D341Med (cell line): ENCODE results near the gene DYDC2.
"Not testable (repeated sequence)": the region's sequence is repeated elsewhere in the genome, so short reads cannot be mapped to it uniquely, and the experiment has no call there.

Experiments
- DNase-seq: peaks from one replicate; pipeline ENCODE4 v3.0.0; 2012; ENCODE audit warnings: low spot score

DYDC2 gene

GRCh38 chr10:80356563-80356988 lies at the start of gene DYDC2, which contains the start of gene DYDC1:
Gene DYDC2, plus strand, starts transcription at chr10:80356781. Its CDS starts 5,663 bp downstream, at chr10:80362444.
Gene DYDC1, minus strand, starts transcription at chr10:80356755. Its CDS starts 4,154 bp downstream, at chr10:80352601.
- DNase-seq, result peak; percentile 35

- no peak for DNase-seq
These were observed 43.1 kb upstream of the DYDC2 start for GRCh38 chr10:80313523-80313922.

- DNase-seq, result no peak
These were observed 41.2 kb upstream of the DYDC2 start for GRCh38 chr10:80315391-80315790.

- DNase-seq, result no peak
These were observed 37.8 kb upstream of the DYDC2 start for GRCh38 chr10:80318742-80319141.

- no peak for DNase-seq
These were observed 37.3 kb upstream of the DYDC2 start for GRCh38 chr10:80319318-80319717.

GRCh38 chr10:80319725-80320290 lies 36.8 kb upstream of the DYDC2 start:
- no peak for DNase-seq

GRCh38 chr10:80320377-80320776 lies 36.2 kb upstream of the DYDC2 start:
- no peak for DNase-seq

- no peak for DNase-seq
These were observed 35.4 kb upstream of the DYDC2 start for GRCh38 chr10:80321183-80321582.

GRCh38 chr10:80322158-80322557 lies 34.4 kb upstream of the DYDC2 start:
- no peak for DNase-seq

- DNase-seq, result no peak
These were observed 33.9 kb upstream of the DYDC2 start for GRCh38 chr10:80322711-80323110.

- DNase-seq, result no peak
These were observed 33.3 kb upstream of the DYDC2 start for GRCh38 chr10:80323311-80323710.

- no peak for DNase-seq
These were observed 32.5 kb upstream of the DYDC2 start for GRCh38 chr10:80324086-80324485.

GRCh38 chr10:80324891-80325364 lies 31.7 kb upstream of the DYDC2 start:
- no peak for DNase-seq

GRCh38 chr10:80333983-80334382 lies 22.6 kb upstream of the DYDC2 start:
- no peak for DNase-seq

GRCh38 chr10:80344276-80344675 lies 12.3 kb upstream of the DYDC2 start:
- DNase-seq, result no peak

GRCh38 chr10:80344912-80345311 lies 11.7 kb upstream of the DYDC2 start:
- no peak for DNase-seq

- no peak for DNase-seq
These were observed 6.3 kb upstream of the DYDC2 start for GRCh38 chr10:80350251-80350650.

GRCh38 chr10:80351220-80351619 lies 5.4 kb upstream of the DYDC2 start:
- no peak for DNase-seq

- DNase-seq, result no peak
These were observed 639 bp downstream of the DYDC2 start for GRCh38 chr10:80356989-80357850.

GRCh38 chr10:80357851-80358125 lies 1.2 kb downstream of the DYDC2 start:
- DNase-seq, result no peak

GRCh38 chr10:80358925-80359324 lies 2.3 kb downstream of the DYDC2 start:
- DNase-seq, result not testable (repeated sequence)

- no peak for DNase-seq
These were observed 3.1 kb downstream of the DYDC2 start for GRCh38 chr10:80359644-80360043.

GRCh38 chr10:80365510-80365909 lies 8.9 kb downstream of the DYDC2 start:
- DNase-seq, result no peak

- no peak for DNase-seq
These were observed 14.9 kb downstream of the DYDC2 start for GRCh38 chr10:80371467-80371866.
